Mesenchymal stem cell (in vitro differentiated cells and primary cell): ENCODE data around the gene CSRP2.

Experiments used
- DNase-seq: peaks from one replicate; pipeline ENCODE4 v3.0.0-alpha.2; 2013
- H2AFZ ChIP-seq: one replicate; pipeline ENCODE4 v1.6.1; 2013; ENCODE audit warnings: low read depth, mild to moderate bottlenecking, control low read depth, inconsistent platforms, low read length, moderate library complexity
- H2AK5ac ChIP-seq: 2 replicates; pipeline ENCODE4 v1.6.1; 2013; ENCODE audit warnings: low read length, moderate library complexity, mild to moderate bottlenecking, inconsistent platforms; ENCODE audit not compliant: severe bottlenecking
- H2BK120ac ChIP-seq: one replicate; pipeline ENCODE4 v1.6.1; 2013; ENCODE audit warnings: low read depth, mild to moderate bottlenecking, inconsistent platforms, low read length, moderate library complexity
- H2BK12ac ChIP-seq, 2 experiments: one replicate each; pipeline ENCODE4 v1.6.1; 2013; ENCODE audit warnings: inconsistent platforms in 2 of 2, low read length in 2 of 2, mild to moderate bottlenecking in 2 of 2, moderate library complexity in 2 of 2, control low read depth in 1 of 2
- H2BK15ac ChIP-seq: one replicate; pipeline ENCODE4 v1.6.1; 2013; ENCODE audit warnings: mild to moderate bottlenecking, low read depth, inconsistent platforms; ENCODE audit not compliant: poor library complexity, severe bottlenecking
- H2BK5ac ChIP-seq: 2 replicates; pipeline ENCODE4 v1.6.1; 2013; ENCODE audit warnings: low read depth, mild to moderate bottlenecking, low read length, control low read depth, inconsistent platforms; ENCODE audit not compliant: poor library complexity, severe bottlenecking
- H3K14ac ChIP-seq, 2 experiments: one replicate each; pipeline ENCODE4 v1.6.1; 2013; ENCODE audit warnings: inconsistent platforms in 2 of 2, low read length in 2 of 2, control low read depth in 1 of 2, mild to moderate bottlenecking in 1 of 2, moderate library complexity in 1 of 2
- H3K18ac ChIP-seq, 2 experiments: one replicate each; pipeline ENCODE4 v1.6.1; 2013; ENCODE audit warnings: inconsistent platforms in 2 of 2, low read length in 2 of 2, control low read depth in 1 of 2, low read depth in 1 of 2, mild to moderate bottlenecking in 1 of 2
- H3K23ac ChIP-seq, 2 experiments: one replicate each; pipeline ENCODE4 v1.6.1; 2013; ENCODE audit warnings: inconsistent platforms in 2 of 2, low read length in 2 of 2, mild to moderate bottlenecking in 2 of 2, moderate library complexity in 2 of 2, control low read depth in 1 of 2
- H3K27ac ChIP-seq: 2 replicates; pipeline ENCODE4 v1.5.1; 2013; ENCODE audit warnings: mild to moderate bottlenecking, moderate library complexity, low read length, control low read depth, inconsistent platforms; ENCODE audit not compliant: poor library complexity, severe bottlenecking
- H3K27me3 ChIP-seq, 2 experiments: 2 replicates each; pipeline versions ENCODE4 v1.6.1 to v1.7.0; 2013; ENCODE audit warnings: low read length in 2 of 2, mild to moderate bottlenecking in 2 of 2, moderate library complexity in 2 of 2, control low read depth in 1 of 2, inconsistent platforms in 1 of 2; ENCODE audit not compliant: control insufficient read depth in 1 of 2, insufficient read depth in 1 of 2
- H3K36me3 ChIP-seq, 2 experiments: 2 replicates each; pipeline versions ENCODE4 v1.6.1 to v1.7.0; 2013; ENCODE audit warnings: low read length in 2 of 2, control low read depth in 1 of 2, inconsistent platforms in 1 of 2, low read depth in 1 of 2, mild to moderate bottlenecking in 1 of 2; ENCODE audit not compliant: insufficient read depth in 2 of 2, control insufficient read depth in 1 of 2
- H3K4ac ChIP-seq, 2 experiments: one replicate each; pipeline ENCODE4 v1.6.1; 2013; ENCODE audit warnings: inconsistent platforms in 2 of 2, low read length in 2 of 2, mild to moderate bottlenecking in 2 of 2, moderate library complexity in 2 of 2, control low read depth in 1 of 2, low read depth in 1 of 2
- H3K4me1 ChIP-seq: 2 replicates; pipeline ENCODE4 v1.6.1; 2013; ENCODE audit warnings: low read depth, low read length, control low read depth; ENCODE audit not compliant: control insufficient read depth, insufficient read depth
- H3K4me2 ChIP-seq: 2 replicates; pipeline ENCODE4 v1.6.1; 2013; ENCODE audit warnings: low read length, mild to moderate bottlenecking, inconsistent platforms; ENCODE audit not compliant: poor library complexity, severe bottlenecking
- H3K4me3 ChIP-seq, 2 experiments: 2 replicates each; pipeline versions ENCODE4 v1.5.1 to v1.7.0; 2013; ENCODE audit warnings: low read length in 2 of 2, mild to moderate bottlenecking in 2 of 2, control low read depth in 1 of 2, low read depth in 1 of 2; ENCODE audit not compliant: insufficient read depth in 1 of 2
- H3K79me1 ChIP-seq: replicated peaks from 2 replicates; pipeline ENCODE4 v1.6.1; 2013; ENCODE audit warnings: mild to moderate bottlenecking, control low read depth, low read length, inconsistent platforms; ENCODE audit not compliant: poor library complexity, severe bottlenecking
- H3K9ac ChIP-seq: 2 replicates; pipeline ENCODE4 v1.7.0; 2013; ENCODE audit warnings: mild to moderate bottlenecking, low read length, moderate library complexity
- H3K9me3 ChIP-seq: 2 replicates; pipeline ENCODE4 v1.7.0; 2013; ENCODE audit warnings: mild to moderate bottlenecking, low read length; ENCODE audit not compliant: control insufficient read depth
- H4K8ac ChIP-seq: one replicate; pipeline ENCODE4 v1.6.1; 2013; ENCODE audit warnings: inconsistent platforms, mild to moderate bottlenecking, low read length, moderate library complexity
- H4K91ac ChIP-seq: one replicate; pipeline ENCODE4 v1.6.1; 2013; ENCODE audit warnings: mild to moderate bottlenecking, low read length, inconsistent platforms
- WGBS: methylation state at CpG from one replicate; pipeline ENCODE4 v1.1.7; 2013; ENCODE audit warnings: mixed read lengths; 5-methylcytosine and 5-hydroxymethylcytosine counted together

The CSRP2 gene

GRCh38 chr12:76852106-76852505 lies 26.7 kb downstream of the CSRP2 start:
- Histone ChIP-seq H3K9ac (no peak overlapping the region), H2BK120ac (no peak overlapping the region), H3K27ac (no peak overlapping the region), H3K79me1 (no peaks in the 10 kb centered on the region), H3K27me3 (no peaks in the 10 kb centered on the region), H3K4me3 (no peak overlapping the region), H3K36me3 (peaks cover 10 to 79% of the 10 kb centered on the region in 2 experiments), H3K4ac (no peak overlapping the region), H2BK5ac (no peak overlapping the region), H3K9me3 (peaks cover 9% of the 10 kb centered on the region), H3K14ac (no peak overlapping the region), H3K23ac (no peak overlapping the region), H2AFZ (no peak overlapping the region), H3K4me1 (no peaks in the 10 kb centered on the region), H2AK5ac (no peak overlapping the region), H4K8ac (no peak overlapping the region), H4K91ac (no peak overlapping the region), H2BK15ac (no peak overlapping the region), H3K4me2 (no peak overlapping the region), H3K18ac (no peak overlapping the region), H2BK12ac (no peak overlapping the region)
- DNase-seq: no peak
- WGBS: 50% methylated on average over 1 of the region's 1 CpG

GRCh38 chr12:76848132-76848531 lies 30.7 kb downstream of the CSRP2 start:
- no peak overlapping the region for H2BK120ac ChIP-seq
- no peak for DNase-seq
- H3K27me3 ChIP-seq: no peaks in the 10 kb centered on the region
- H3K79me1 ChIP-seq: no peaks in the 10 kb centered on the region
- no peak overlapping the region for H4K8ac ChIP-seq
- no peak overlapping the region for H2AFZ ChIP-seq
- H4K91ac ChIP-seq: no peak overlapping the region
- H2BK5ac ChIP-seq: no peak overlapping the region
- H3K4me2 ChIP-seq: no peak overlapping the region
- H3K18ac ChIP-seq: no peak overlapping the region
- peaks cover 6 to 83% of the 10 kb centered on the region in 2 experiments for H3K36me3 ChIP-seq
- H3K23ac ChIP-seq: no peak overlapping the region
- no peak overlapping the region for H2AK5ac ChIP-seq
- no peak overlapping the region for H3K27ac ChIP-seq
- H2BK15ac ChIP-seq: no peak overlapping the region
- H3K4ac ChIP-seq: no peak overlapping the region
- no peak overlapping the region for H3K9ac ChIP-seq
- H3K14ac ChIP-seq: no peak overlapping the region
- no peaks in the 10 kb centered on the region for H3K9me3 ChIP-seq
- H2BK12ac ChIP-seq: no peak overlapping the region
- H3K4me1 ChIP-seq: no peaks in the 10 kb centered on the region
- H3K4me3 ChIP-seq: no peak overlapping the region
- 90% methylated on average over 2 of the region's 2 CpGs for WGBS

- H2BK12ac ChIP-seq: no peak overlapping the region
- WGBS: 100% methylated on average over 2 of the region's 2 CpGs
- no peak overlapping the region for H3K4ac ChIP-seq
- no peak overlapping the region for H2BK120ac ChIP-seq
- no peaks in the 10 kb centered on the region for H3K27me3 ChIP-seq
- H2BK15ac ChIP-seq: no peak overlapping the region
- H3K79me1 ChIP-seq: no peaks in the 10 kb centered on the region
- no peak overlapping the region for H2AFZ ChIP-seq
- H3K9me3 ChIP-seq: no peaks in the 10 kb centered on the region
- H2AK5ac ChIP-seq: no peak overlapping the region
- H2BK5ac ChIP-seq: no peak overlapping the region
- no peak overlapping the region for H3K18ac ChIP-seq
- no peak overlapping the region for H3K27ac ChIP-seq
- no peak for DNase-seq
- no peak overlapping the region for H3K4me2 ChIP-seq
- H3K4me1 ChIP-seq: no peaks in the 10 kb centered on the region
- no peak overlapping the region for H3K9ac ChIP-seq
- H3K14ac ChIP-seq: no peak overlapping the region
- peaks cover 6 to 83% of the 10 kb centered on the region in 2 experiments for H3K36me3 ChIP-seq
- no peak overlapping the region for H4K91ac ChIP-seq
- no peak overlapping the region for H3K4me3 ChIP-seq
- no peak overlapping the region for H4K8ac ChIP-seq
- no peak overlapping the region for H3K23ac ChIP-seq
Measured at GRCh38 chr12:76847260-76847659, 31.6 kb downstream of the CSRP2 start.

GRCh38 chr12:76836633-76837032 lies 42.2 kb downstream of the CSRP2 start:
- Histone ChIP-seq H2AFZ (no peak overlapping the region), H4K8ac (no peak overlapping the region), H3K4me3 (no peak overlapping the region), H3K18ac (no peak overlapping the region), H4K91ac (no peak overlapping the region), H3K4me1 (no peaks in the 10 kb centered on the region), H3K79me1 (peaks cover 5% of the 10 kb centered on the region), H2AK5ac (no peak overlapping the region), H3K4ac (no peak overlapping the region), H3K27me3 (no peaks in the 10 kb centered on the region), H3K14ac (no peak overlapping the region), H3K9ac (no peak overlapping the region), H3K27ac (no peak overlapping the region), H2BK120ac (no peak overlapping the region), H3K4me2 (no peak overlapping the region), H2BK5ac (no peak overlapping the region), H3K23ac (no peak overlapping the region), H3K36me3 (peaks cover 2 to 29% of the 10 kb centered on the region in 2 experiments), H3K9me3 (peaks cover 5% of the 10 kb centered on the region), H2BK12ac (no peak overlapping the region), H2BK15ac (no peak overlapping the region)
- no peak for DNase-seq
- WGBS: 100% methylated on average over 2 of the region's 3 CpGs
